HG02623 (cell line): ENCODE data around the gene PTPRM.
"Not testable (repeated sequence)": the region's sequence is repeated elsewhere in the genome, so short reads cannot be mapped to it uniquely, and the experiment has no call there.

Source experiments
- ATAC-seq: cut with Tn5 transposase; IDR thresholded peaks from one replicate; pipeline ENCODE4 v1.9.1; 2021; ENCODE audit warnings: moderate library complexity; ENCODE audit not compliant: unreplicated experiment

PTPRM gene

DNA sequence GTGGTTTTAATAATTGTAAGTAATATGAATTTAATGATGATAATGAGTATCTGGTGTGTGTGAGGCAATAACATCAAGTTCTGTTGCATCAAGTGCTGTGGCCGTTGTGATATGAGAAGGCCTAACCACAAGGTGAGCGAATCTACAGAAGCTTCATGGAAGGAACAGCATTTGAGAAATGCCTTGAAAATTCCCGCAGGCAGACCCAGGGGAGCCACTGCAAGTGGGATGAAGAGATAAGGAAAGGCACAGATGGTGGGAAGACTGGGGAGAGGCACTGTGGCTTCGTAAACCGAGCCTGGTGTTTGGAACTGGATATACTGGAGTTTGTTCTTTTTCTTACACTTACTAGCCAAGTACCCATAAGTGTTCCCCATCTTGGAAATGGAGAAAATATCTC is 357.5 kb downstream of the PTPRM start:
- no peak for ATAC-seq

DNA sequence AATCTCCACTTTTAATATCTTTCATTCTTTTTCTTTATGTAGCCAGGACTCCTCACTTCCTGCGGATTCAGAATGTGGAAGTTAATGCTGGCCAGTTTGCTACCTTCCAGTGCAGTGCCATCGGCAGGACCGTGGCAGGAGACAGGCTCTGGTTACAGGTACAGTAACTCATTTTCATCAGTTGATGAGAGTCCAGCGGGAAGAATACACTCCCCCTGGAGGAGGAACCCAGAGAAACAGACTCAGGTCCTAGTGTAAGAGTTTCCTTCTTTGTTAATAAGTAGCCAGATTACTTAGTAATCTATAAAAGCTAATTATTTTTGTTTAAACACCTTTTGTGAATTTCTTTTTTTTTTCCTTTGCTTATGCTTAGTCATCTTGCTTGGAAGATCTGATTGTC is 359.4 kb downstream of the PTPRM start:
- no peak for ATAC-seq

DNA sequence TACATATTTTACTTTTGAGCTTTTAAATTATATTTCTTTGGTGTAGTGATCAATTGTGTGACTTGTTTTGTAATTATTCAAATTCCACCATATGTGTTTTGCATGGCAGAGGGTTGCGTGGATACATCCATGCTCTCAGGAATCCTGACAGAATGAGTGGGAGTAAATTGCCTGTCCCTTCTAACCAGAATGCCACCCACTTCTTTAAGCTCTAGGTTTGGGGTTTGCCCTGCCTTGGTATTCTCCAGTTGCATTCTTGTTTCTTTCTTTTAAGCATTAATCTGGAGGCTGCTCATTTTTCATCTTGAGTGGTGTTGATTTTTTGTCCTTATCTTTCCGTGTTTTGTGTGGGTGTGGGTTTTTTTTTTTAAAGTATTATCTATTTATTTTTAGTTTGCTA is 360.0 kb downstream of the PTPRM start:
- ATAC-seq, result no peak

DNA sequence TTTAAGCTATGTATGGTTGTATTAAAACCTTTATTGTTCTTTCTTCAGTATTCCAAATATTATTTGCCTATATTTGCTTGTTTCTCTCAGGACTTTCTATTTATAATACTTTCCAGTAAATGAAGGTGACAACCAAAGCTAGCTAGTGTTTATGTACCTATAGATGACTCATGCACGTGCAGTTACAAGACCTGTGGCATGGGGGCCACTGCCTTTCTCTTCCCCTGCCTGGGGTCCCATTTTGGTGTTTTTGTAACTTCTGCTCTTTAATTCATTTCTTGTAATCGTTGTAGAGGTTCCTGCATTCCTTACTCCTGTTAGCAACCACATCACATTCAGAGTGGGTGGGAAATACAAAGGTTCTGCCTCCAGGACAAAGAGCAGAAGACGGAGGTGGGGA is 364.6 kb downstream of the PTPRM start:
- ATAC-seq, result no peak

DNA sequence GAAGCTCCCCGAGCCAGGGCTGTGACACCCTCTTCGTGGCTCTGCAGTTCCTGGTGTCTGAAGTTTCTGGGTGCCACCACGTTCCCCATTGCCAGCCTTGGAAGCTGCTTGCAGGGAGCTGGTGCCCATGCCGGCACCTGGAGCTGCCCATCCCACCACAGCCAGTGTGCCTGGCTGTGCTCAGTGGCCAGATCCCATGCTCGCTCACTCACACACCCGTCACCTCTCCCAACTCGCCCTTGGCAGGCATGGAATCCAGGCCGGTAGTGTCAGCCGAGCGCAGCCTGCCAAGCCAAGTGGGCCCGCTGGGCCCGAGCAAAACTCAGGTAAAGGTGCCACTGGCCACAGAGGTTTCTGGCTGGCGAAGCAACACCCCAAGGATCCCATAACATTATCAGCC is 370.2 kb downstream of the PTPRM start:
- no peak for ATAC-seq

DNA sequence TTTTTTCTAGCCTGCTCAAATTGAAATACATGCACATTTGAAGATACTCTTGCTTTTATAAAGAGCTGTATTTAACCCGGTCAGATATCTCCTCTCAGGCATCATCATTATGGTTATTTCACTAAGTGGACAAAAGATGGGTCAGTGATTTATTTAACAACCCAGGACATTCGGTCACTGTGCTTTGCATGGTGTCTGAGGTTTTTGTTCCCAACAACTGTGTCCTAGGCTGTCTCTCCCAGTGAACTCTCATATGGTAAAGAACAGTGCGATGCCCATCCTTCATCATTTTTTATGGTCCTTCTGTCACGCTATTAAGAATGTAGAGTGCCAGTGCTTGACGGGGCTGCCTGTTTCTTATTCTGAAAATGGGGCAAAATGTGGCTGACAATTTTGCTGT is 372.4 kb downstream of the PTPRM start:
- no peak for ATAC-seq

DNA sequence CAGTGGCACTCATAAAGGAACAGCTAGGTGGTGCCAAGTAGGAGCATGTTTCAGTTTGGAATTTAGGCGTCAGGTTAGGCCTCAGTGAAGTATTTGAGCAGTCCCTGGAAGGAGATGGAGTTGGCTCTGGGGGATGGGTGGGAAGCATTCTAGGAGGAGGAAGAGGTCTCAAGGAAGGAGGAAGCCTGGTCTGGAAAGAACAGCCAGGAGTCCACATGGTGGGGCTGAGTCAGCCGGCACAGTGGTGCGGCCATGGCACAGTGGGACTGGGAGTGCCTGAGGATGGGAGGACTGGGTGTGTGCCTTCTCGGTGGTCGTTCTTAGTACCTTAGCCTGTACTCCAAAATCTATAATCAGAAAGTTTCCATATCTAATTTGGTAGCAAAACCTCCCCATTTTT is 373.3 kb downstream of the PTPRM start:
- ATAC-seq, result no peak

DNA sequence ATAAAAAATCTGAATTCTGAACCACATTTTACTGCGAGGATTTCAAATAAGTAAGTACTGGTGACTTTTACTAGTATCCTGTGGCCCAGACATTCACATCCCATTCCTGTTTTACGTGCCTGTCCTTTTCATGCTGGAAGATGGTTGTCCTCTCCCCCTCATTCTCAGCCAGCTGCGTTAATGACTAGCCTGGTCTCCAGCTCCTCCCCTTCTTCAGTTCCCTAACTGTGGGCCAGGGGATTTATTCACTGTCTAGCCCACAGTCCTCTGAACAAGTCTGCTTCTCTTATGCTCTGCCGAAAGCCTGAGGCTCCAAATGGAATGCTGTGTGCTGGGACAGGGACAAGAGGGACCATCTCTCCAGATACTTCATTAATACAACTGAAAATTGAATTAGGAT is 373.9 kb downstream of the PTPRM start:
- no peak for ATAC-seq

DNA sequence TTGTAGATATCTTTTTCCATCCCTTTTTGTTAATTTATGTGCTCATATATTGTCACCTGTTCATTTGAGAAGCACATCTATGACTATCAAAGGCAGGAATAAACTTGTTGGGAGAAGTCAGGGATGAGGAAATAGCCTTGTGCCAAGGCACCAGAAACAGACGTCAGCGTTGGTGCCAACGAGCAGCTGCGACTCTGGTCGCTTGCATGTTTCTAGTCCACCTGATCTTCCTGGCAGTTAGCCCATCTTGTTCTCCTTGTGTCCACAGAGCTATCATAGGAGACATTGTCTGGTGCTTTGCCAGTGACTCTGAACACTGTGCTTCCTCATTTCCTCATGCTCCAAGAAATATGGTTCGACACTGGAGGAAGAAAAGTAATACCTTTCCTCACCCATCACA is 374.4 kb downstream of the PTPRM start:
- ATAC-seq, result no peak

DNA sequence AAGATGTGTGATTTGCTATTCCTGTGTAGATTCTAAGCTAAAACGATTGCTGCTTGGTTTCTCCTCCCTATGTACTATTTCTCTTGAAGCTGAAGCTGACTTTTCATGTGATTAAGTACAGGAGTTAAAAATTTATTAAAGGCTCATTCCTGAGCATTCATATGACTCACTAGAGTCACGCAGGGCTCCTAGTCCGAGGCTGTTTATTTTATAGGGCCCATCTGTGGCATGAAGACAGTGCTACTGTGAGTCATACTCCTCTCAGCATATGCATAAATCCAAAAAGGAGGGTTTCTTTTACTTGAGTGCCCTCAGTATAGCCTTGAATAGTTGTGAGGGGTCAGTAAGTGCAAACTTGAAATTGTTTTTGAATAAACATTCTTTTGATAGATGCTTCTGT is 378.8 kb downstream of the PTPRM start:
- ATAC-seq, result no peak

DNA sequence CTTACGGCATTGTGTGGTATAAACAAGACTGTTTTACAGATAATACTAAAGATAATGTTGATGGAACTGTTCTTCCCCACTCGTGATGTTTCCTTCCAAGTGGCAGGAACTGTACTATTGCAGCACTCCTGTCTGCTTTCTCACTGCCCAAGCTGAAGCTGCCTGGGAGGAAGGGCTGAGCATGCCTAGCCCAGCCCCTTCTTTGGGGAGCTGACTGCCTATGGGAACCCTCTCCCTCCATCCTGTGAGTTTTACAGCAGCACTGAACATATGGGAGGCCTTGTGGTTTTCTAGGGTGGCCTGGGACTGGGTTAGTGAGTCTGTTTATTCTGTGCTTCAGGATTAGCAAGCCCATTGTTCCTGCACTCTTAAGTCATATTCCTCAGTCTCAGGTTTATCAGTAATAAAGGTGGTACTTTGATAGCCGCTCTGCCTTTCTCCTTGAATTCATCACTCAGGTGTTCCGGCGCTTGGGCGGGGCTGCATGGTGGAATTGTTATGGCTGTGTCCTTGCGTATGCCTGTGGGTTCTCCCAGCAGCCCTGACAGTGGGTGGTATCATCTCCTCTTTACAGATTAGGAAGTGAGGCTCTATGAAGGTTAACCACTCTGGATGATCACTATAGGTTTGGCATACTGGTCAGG is 379.7 kb downstream of the PTPRM start:
- no peak for ATAC-seq

DNA sequence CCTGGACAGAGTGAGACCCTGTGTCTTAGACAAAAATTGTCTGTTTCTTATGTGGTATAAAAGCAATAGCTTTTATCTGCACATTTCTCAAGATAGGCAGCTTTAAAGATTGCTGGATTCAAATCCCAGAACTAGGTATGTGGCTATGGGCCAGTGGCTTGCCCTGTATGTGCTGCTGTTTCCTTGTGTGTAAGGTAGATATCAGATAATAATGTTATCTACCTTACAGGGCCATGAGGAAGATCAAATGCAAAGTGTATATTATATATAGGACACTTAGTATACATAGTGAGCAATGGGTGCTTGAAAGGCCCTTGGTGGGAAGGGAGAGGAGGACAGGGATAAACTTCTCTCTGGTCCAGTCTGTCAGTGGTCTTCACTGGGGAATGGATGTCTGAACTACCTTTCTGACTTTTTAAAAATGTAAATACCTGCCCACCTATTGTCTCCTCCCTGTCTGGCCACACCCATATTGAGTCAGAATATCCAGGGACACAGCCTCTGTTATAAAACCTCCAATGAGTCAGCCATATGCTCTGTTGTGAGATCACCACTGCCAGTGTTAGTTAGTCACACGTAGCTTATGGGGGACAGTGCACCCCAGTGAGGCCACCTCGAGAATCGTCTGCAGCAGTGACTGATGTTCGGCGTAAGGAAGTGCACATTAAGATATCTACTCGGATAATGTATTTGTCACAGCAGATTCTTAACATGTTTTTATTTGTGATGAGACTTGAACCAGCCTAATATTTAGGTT is 383.4 kb downstream of the PTPRM start:
- no peak for ATAC-seq

DNA sequence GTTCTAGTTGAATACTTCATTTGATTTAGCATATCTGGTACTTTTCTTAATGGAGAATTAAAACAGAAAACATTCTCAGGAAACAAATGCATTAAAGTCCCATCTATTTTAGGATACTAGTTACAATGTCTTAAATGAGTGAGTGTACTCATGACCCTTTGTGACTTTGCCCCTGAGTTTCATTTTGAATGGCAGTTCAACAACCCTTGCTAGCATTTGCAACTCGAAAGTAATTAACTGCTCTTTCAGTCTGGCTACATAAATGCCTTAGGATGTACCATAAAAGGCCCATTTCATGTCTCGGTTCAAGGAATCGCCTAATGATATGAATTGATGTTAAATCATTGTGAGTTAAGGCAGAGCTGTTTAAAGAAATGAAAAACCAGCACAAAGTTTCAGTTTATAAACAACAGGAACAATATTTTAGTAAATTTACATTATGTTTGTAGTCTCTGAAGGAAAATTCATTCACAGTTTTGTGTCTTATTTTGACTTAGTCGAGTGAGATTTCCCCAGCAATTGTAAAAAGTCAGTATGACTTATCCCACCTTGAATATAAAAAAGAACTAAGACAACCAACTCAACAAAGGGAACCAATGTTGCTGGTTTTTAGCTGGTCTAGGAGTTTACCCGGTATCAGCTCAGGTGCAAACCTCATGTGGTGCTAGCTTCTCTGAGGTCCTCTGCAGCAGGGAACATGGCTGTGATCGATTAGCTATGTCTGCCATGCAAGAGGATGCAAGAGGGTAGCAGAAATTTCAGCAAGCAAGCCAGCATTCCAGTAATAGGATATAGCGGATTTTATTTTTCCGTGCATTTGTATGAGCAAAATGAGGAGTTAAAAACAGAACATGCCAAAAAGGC is 386.2 kb downstream of the PTPRM start:
- peak; percentile 77 for ATAC-seq

DNA sequence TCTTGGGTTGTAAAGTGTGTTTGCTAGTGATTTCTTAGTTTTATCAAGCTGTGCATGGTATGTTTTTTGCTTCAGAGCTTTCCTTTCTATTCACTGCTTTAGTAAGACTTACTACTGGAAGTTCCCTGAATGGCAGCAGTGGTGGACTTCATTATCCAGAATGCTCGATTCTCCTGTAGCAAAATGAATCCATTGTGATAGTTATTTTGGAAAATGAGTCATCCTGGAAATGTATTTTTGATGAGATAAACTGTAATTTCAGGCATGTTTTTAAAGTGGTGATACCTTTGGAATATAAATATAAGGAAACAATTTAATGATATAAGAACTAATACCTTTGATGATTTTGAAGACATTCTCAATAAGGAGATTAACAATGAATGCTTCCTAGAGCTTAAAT is 387.1 kb downstream of the PTPRM start:
- ATAC-seq, result no peak

DNA sequence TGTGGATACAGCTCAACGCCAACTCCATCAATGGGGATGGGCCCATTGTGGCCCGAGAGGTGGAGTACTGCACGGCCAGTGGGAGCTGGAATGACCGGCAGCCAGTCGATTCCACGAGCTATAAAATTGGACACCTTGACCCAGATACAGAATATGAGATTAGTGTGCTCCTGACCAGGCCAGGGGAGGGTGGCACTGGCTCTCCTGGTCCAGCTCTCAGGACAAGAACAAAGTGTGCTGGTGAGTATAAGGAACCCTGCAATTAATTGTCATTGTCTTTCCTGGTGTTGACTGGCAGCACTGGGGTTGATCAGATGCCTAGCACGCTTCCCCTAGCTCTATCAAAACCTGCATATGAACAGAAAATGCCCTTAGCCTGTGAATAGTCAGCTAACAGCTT is 388.1 kb downstream of the PTPRM start:
- ATAC-seq, result no peak

DNA sequence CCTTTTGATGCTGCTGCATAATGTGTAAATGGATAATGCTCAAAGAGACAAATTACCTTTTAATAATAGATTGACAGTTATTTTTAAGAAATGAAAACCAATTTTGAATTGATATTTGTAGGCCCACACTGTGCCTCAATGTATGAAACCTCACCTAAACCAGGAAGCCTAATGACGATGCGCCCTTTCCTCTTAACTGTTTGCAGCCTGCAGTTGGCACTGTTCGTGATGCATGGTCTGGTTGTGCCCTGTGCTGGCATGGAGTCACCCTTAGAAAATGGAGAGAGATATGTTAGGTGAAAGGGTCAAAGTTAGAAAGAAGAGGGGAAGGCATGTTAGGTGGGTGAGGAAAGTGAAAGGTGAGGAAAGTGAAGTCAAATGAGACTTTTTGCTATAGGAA is 390.2 kb downstream of the PTPRM start:
- ATAC-seq, result no peak

DNA sequence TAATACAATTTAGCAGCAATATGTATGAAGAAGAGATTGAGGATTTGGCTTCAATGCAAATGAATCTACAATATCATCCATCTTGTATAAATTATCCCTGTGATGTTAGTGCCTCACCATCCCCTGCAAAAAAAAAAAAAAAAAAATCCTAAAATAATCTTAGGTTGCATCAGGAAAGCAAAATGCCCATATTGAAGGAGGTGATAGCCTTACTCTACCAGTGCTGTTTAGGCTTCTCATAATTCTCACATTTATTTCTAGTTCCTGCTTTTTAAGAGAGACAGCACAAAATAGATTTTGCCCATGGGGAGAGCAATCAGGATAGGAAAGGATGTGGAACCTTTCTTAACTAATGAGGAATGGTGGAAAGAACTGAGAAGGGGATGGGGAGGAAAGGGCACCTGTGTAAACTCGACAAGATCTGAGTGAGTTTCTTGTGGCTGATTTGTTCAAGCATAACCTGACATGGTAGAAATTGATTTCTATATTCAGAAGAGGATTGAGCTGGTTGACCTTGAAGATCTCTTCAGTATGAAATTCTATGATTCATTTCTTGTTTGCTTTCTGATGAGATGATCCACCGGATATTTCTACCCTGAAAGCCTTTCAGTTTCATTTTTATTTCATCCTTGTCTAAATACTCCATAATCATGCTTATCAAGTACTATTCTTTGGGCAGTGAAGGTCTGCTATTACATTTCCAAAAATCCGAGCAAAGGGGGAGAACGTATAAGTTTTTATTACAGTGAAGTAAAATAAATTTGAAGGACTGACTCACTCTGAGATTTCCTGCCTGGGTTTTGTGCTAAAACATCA is 391.2 kb downstream of the PTPRM start:
- no peak for ATAC-seq

DNA sequence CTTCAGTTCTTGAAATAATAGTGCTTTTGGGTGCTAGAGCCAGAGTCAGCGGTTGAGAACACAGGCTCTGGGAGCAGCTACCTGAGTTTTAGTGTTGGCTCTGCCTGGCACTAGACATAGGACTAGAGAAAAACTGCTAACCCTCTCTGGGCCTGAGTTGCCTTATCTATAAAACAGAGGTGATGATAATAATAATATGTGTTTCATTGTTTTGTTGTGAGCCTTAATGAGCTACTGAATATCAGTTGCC is 391.7 kb downstream of the PTPRM start:
- ATAC-seq, result no peak

DNA sequence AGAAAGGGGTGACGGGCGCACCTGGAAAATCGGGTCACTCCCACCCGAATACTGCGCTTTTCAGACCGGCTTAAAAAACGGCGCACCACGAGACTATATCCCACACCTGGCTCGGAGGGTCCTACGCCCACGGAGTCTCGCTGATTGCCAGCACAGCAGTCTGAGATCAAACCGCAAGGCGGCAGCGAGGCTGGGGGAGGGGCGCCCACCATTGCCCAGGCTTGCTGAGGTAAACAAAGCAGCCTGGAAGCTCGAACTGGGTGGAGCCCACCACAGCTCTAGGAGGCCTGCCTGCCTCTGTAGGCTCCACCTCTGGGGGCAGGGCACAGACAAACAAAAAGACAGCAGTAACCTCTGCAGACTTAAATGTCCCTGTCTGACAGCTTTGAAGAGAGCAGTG is 399.6 kb downstream of the PTPRM start:
- ATAC-seq, result not testable (repeated sequence)

DNA sequence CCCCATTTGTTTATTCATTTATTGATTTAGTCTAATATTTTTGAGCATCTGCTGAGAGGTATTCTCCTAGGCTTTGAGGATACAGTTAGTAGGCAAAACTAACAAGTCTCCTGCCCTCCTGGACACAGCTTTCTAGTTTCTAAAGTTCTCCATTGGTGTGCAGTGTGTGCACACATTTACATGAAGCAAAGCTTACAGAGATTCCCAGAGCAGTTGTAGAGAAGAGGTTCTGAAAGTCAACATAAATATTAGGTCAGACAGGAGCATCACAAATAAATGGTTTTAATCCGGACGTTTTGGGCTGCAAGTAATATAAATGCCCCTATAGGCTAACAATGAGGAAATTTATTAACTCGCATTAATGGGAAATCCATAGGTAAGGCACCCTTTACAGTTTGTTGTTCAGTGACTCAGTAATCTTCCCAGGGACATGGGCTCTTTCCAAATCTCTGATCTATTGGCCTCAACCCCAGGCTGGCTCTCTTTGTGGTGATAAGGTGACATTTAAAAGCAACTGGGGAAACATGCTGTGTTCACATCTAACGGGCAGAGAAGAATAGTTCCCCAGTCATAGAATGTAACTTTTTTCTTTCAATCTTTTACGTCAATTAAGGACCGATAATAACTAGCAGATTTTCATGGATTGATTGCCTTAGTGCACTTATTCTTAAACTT is 407.2 kb downstream of the PTPRM start:
- ATAC-seq, result no peak

DNA sequence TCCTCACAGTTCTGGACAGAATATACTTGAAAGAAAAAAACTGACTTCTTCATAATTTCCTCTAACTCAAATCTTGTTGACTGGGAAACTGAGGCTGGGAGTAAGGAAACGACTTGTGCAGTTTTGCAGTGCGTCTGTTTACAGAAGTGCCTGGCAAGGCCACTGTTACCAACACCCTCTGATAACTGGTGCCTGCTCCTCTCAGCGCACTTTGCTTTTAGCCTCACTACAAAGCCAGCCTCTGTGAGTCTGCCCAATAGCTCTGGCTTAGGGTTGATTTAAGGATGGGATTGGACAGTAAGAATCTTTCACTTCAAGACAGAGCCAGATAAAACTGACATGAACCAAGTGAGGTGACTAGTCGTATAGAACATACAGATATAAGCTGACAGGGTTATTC is 410.8 kb downstream of the PTPRM start:
- ATAC-seq, result no peak
